Measurements from ENCODE around the gene MEIS1. TPM values are rescaled to one million over a fixed set of nuclear protein-coding genes. Genes with fewer than 3 reads are reported as not detected.

MEIS1 gene
- total and polyA plus RNA-seq, 12 donors = 24.8 to 63.8 (median 38.6) TPM

DNA sequence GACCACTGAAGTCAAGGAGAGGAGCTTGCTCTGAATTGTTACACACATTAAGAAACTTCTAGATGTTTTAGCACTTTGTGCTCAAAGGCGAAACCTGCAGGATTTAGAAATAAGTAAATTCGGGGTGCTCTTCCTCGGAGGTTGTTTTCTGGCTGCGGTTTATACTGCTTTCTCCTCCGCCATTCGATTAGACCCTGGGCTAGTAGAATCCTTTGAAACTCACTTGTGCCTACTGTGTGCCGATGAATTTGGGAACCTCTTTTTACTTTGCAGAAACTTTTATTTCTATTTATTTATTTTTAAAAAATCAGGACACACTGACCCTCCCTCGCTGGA lies 3.5 kb downstream of the MEIS1 start:
- Histone ChIP-seq H3K27ac (peak overlapping the region; percentile 74 to 95 (median 90)), H3K36me3 (peaks cover 0 to 15% (median 0%) of the 10 kb centered on the region in 9 donors), H3K27me3 (peaks cover 0 to 98% (median 0%) of the 10 kb centered on the region in 7 donors), H3K9me3 (no peaks in the 10 kb centered on the region), H3K4me1 (peaks cover 0 to 26% (median 15%) of the 10 kb centered on the region in 9 donors), H3K4me3 (peak overlapping the region; percentile 39 to 87 (median 78))
- no peak for ATAC-seq
- no peak for DNase-seq
- TF ChIP-seq, protein P1, sequence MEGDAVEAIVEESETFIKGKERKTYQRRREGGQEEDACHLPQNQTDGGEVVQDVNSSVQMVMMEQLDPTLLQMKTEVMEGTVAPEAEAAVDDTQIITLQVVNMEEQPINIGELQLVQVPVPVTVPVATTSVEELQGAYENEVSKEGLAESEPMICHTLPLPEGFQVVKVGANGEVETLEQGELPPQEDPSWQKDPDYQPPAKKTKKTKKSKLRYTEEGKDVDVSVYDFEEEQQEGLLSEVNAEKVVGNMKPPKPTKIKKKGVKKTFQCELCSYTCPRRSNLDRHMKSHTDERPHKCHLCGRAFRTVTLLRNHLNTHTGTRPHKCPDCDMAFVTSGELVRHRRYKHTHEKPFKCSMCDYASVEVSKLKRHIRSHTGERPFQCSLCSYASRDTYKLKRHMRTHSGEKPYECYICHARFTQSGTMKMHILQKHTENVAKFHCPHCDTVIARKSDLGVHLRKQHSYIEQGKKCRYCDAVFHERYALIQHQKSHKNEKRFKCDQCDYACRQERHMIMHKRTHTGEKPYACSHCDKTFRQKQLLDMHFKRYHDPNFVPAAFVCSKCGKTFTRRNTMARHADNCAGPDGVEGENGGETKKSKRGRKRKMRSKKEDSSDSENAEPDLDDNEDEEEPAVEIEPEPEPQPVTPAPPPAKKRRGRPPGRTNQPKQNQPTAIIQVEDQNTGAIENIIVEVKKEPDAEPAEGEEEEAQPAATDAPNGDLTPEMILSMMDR (IDR thresholded peaks at IDR 0.05) = no peak
- 23 to 40% methylated on average over 8 of the region's 8 CpGs for WGBS, 2 donors
- intact Hi-C loops (cut with DNase I) = loop anchor here in 7 of 10 donors (5.0 to 10.0 kb wide), 8 partner anchors 59 to 1596 kb away; partner anchors contain the start of gene ETAA1 (in 1 of the 7)

DNA sequence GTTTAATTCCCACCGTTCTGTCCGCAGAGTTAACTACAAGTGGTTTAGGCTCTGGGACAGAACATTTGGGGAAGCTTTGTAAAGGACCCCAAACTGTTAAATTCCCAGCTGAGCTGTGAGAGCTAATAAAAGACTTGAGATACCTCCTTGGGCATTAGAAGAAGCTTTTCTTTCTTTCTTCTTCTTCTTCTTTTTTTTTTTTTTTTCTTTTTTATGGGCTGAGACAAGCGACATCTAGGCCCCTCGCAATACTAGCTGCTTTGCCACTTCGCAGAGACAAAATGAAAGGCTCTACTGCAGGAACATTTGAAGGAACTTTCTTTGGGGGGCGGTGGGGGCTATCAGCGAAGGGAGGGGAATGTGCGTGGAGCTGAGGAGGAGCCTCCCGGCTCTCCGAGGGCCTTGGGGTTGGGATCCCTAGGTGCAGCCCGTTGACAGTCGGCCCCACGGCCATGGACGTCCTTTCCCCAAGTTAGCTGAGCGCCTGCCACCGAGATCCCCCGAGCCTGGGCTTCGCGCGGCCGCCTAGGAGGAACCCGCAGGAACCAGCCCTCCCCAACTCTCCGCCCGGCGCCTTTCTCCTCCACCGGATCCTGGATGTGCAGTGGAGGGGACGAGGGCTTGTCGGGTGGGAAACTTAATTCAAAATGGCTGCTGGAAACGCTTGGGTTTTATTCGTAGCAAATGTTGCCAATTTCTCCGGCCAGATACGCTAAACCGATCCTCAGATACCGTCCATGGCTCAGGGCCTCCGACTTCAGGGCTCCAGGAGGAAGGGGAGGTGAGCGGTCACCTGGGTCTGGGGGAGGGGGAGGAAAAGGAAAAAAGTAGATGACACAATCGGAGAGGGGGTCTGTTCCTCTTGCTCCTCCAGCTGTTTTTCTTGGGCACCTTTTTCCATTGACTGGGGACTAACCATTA lies 4.2 kb downstream of the MEIS1 start:
- Histone ChIP-seq H3K27me3 (peaks cover 0 to 98% (median 0%) of the 10 kb centered on the region in 7 donors), H3K4me1 (peaks cover 0 to 25% (median 15%) of the 10 kb centered on the region in 9 donors), H3K4me3 (peak overlapping the region; percentile 33 to 87 (median 78)), H3K27ac (peak overlapping the region; percentile 74 to 95 (median 90)), H3K36me3 (peaks cover 0 to 22% (median 0%) of the 10 kb centered on the region in 9 donors), H3K9me3 (no peaks in the 10 kb centered on the region)
- DNase-seq (peak in 1 of 2 donors; percentile 52), ATAC-seq (peak in 3 of 8 donors; percentile 4 to 23 (median 6))
- intact Hi-C loops (cut with DNase I) = loop anchor here in 7 of 10 donors (5.0 to 10.0 kb wide), 8 partner anchors 58 to 1596 kb away; partner anchors contain the start of gene ETAA1 (in 1 of the 7)
- TF ChIP-seq, protein P1 (IDR thresholded peaks at IDR 0.05) = no peak
- WGBS, 2 donors = 3 to 9% methylated on average over 37 of the region's 37 CpGs

DNA sequence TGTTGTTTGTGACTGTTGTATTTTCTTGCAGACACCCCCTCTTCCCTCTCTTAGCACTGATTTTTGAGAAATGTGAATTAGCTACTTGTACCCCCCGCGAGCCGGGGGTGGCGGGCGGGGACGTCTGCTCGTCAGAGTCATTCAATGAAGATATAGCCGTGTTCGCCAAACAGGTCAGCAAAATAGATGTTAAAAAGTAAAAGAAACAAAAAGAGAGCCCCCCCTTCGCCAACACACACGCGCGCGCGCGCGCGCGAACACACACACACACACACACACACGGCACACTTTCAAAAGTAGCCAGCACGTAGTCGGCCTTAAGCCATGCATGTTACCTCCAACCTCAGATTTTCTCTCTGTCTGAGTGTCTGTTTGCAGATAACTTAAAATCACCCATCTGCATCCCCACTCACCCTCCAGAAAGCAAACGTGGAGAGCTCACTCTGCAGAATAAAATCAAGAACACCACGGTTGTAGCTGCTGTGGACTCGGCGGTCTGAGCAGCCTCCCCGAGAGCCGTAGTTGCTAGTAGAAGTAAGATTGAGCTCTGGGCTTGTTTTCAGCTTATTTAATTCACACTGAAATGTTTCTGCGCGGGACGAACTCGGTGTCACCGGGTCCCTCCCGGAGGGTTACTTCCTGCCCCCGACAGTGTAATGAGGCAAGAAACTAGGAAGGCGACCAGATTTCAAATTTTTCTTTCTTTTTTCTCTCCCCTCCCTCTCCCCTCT lies 5.1 kb downstream of the MEIS1 start:
- TF ChIP-seq, protein P1 (IDR thresholded peaks at IDR 0.05) = no peak
- Histone ChIP-seq H3K36me3 (peaks cover 0 to 24% (median 0%) of the 10 kb centered on the region in 9 donors), H3K27ac (peak overlapping the region; percentile 74 to 95 (median 90)), H3K27me3 (peaks cover 0 to 98% (median 0%) of the 10 kb centered on the region in 7 donors), H3K4me3 (peak overlapping the region; percentile 6 to 87 (median 78)), H3K9me3 (no peaks in the 10 kb centered on the region), H3K4me1 (peaks cover 0 to 27% (median 15%) of the 10 kb centered on the region in 9 donors)
- intact Hi-C loops (cut with DNase I) = loop anchor here in 8 of 10 donors (5.0 to 10.0 kb wide), 12 partner anchors 52 to 1595 kb away; partner anchors contain the start of gene ETAA1 (in 1 of the 8)
- DNase-seq (peak in 1 of 2 donors; percentile 17), ATAC-seq (peak in 6 of 8 donors; percentile 1 to 23 (median 15))
- WGBS, 2 donors = 4 to 9% methylated on average over 36 of the region's 36 CpGs
